GM21528 (cell line): Measurements from ENCODE around the gene INPP5J.

Experiments
- ATAC-seq: cut with Tn5 transposase; IDR thresholded peaks from one replicate; pipeline ENCODE4 v1.9.1; 2021; ENCODE audit warnings: mild to moderate bottlenecking, moderate library complexity; ENCODE audit not compliant: unreplicated experiment, low FRiP score

The INPP5J gene

DNA sequence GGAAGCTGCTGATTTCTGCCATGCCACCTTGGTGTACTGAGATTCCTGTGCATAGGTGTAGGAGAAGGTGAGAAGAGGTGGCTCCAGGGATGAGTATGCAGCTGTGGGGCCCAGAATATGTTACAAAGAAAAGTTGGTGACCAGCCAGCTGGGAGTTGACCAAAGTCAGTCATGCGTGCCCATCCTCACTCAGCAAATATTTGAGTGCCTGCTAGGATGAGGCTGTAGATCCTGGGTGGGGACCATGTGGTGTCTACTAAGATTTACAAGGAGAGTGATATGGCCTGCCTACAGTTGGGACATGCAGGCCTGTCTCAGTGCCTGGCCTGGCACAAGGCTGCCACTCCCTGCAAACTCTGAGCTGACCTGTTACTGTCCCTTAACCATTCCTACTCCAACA lies 56.6 kb downstream of the INPP5J start:
- no peak for ATAC-seq

DNA sequence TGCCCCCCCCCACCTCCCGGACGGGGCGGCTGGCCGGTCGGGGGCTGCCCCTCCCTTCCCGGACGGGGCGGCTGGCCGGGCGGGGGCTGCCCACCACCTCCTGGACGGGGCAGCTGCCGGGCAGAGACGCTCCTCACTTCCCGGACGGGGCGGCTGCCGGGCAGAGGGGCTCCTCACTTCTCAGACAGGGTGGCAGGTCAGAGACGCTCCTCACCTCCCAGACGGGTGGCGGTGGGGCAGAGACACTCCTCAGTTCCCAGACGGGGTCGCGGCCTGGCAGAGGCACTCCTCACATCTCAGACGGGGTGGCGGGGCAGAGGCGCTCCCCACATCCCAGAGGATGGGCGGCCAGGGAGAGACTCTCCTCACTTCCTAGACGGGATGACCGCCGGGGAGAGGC lies 61.2 kb downstream of the INPP5J start:
- ATAC-seq = no peak
